Hepatocyte (in vitro differentiated cells): Measurements from ENCODE around the gene PKNOX2. TPM values are rescaled to one million over a fixed set of nuclear protein-coding genes. Genes with fewer than 3 reads are reported as not detected.

Experiments used
- DNase-seq: peaks from one replicate; pipeline ENCODE4 v3.0.0-alpha.2; 2016; ENCODE audit warnings: low spot score
- H2AFZ ChIP-seq: fragments of 200-600 bp; sonication (generic); 2 replicates; pipeline ENCODE4 v1.6.0; 2016; ENCODE audit warnings: antibody characterized with exemption, mild to moderate bottlenecking
- H3K27ac ChIP-seq: fragments of 200-600 bp; sonication (generic); 2 replicates; pipeline ENCODE4 v1.5.1; 2016; ENCODE audit warnings: mild to moderate bottlenecking
- H3K27me3 ChIP-seq: fragments of 200-600 bp; sonication (generic); 2 replicates; pipeline ENCODE4 v1.6.1; 2016
- H3K36me3 ChIP-seq: fragments of 200-600 bp; sonication (generic); replicated peaks from 2 replicates; pipeline ENCODE4 v1.5.1; 2016; ENCODE audit warnings: low read depth; ENCODE audit not compliant: insufficient read depth
- H3K4me1 ChIP-seq: fragments of 200-600 bp; sonication (generic); 2 replicates; pipeline ENCODE4 v1.5.1; 2016; ENCODE audit warnings: mild to moderate bottlenecking, moderate library complexity; ENCODE audit not compliant: insufficient read depth
- H3K4me2 ChIP-seq: fragments of 200-600 bp; sonication (generic); 2 replicates; pipeline ENCODE4 v1.6.0; 2016
- H3K4me3 ChIP-seq: fragments of 200-600 bp; sonication (generic); 2 replicates; pipeline ENCODE4 v1.5.1; 2016; ENCODE audit warnings: mild to moderate bottlenecking
- H3K79me2 ChIP-seq: fragments of 200-600 bp; sonication (generic); 2 replicates; pipeline ENCODE4 v1.6.0; 2017; ENCODE audit warnings: mild to moderate bottlenecking
- H3K9me2 ChIP-seq: fragments of 200-600 bp; sonication (generic); replicated peaks from 2 replicates; pipeline ENCODE4 v1.6.0; 2017; ENCODE audit warnings: mild to moderate bottlenecking; ENCODE audit not compliant: insufficient read depth
- H3K9me3 ChIP-seq: fragments of 200-600 bp; sonication (generic); 2 replicates; pipeline ENCODE4 v1.5.1; 2016; ENCODE audit warnings: low read depth, mild to moderate bottlenecking
- H4K20me1 ChIP-seq: fragments of 200-600 bp; sonication (generic); 2 replicates; pipeline ENCODE4 v1.6.0; 2016; ENCODE audit warnings: mild to moderate bottlenecking; ENCODE audit not compliant: insufficient read depth, poor library complexity, severe bottlenecking
- EZH2 ChIP-seq: fragments of 200-600 bp; sonication (generic); IDR thresholded peaks from 2 replicates; pipeline ENCODE4 v1.6.1; 2016; ENCODE audit warnings: antibody characterized with exemption, mild to moderate bottlenecking, borderline replicate concordance
- EZH2phosphoT487 ChIP-seq: fragments of 200-600 bp; sonication (generic); IDR thresholded peaks from one replicate; pipeline ENCODE4 v1.6.1; 2018; ENCODE audit warnings: antibody characterized with exemption, mild to moderate bottlenecking, low read depth, moderate library complexity; ENCODE audit not compliant: unreplicated experiment, severe bottlenecking
- WGBS: methylation state at CpG from one replicate; pipeline ENCODE4 v1.1.6; 2016; ENCODE audit warnings: low lambda C conversion rate; ENCODE audit errors: missing lambda C conversion rate; 5-methylcytosine and 5-hydroxymethylcytosine counted together
- polyA plus RNA-seq: library from polyadenylated mRNA; unstranded; fragments of >200 nt; fragmentation: Nextera tagmentation; extraction: Ambion mirVana; gene quantifications from 2 replicates; pipeline ENCODE4 v1.2.1, GENCODE V29; 2016
- total RNA-seq: library from RNA; depleted of rRNA; stranded (reverse); fragments of >200 nt; gene quantifications from 2 replicates; pipeline ENCODE4 v1.2.3, GENCODE V29; 2014
- TF ChIP-seq, protein P1 (sequence below): fragments of 200-600 bp; sonication (generic); IDR thresholded peaks from 2 replicates; pipeline ENCODE4 v1.5.1; 2016; ENCODE audit warnings: antibody characterized with exemption, mild to moderate bottlenecking; ENCODE audit not compliant: poor library complexity

PKNOX2 gene
- total and polyA plus RNA-seq, 2 experiments from 2014 or later = 3.0 to 3.1 TPM

DNA sequence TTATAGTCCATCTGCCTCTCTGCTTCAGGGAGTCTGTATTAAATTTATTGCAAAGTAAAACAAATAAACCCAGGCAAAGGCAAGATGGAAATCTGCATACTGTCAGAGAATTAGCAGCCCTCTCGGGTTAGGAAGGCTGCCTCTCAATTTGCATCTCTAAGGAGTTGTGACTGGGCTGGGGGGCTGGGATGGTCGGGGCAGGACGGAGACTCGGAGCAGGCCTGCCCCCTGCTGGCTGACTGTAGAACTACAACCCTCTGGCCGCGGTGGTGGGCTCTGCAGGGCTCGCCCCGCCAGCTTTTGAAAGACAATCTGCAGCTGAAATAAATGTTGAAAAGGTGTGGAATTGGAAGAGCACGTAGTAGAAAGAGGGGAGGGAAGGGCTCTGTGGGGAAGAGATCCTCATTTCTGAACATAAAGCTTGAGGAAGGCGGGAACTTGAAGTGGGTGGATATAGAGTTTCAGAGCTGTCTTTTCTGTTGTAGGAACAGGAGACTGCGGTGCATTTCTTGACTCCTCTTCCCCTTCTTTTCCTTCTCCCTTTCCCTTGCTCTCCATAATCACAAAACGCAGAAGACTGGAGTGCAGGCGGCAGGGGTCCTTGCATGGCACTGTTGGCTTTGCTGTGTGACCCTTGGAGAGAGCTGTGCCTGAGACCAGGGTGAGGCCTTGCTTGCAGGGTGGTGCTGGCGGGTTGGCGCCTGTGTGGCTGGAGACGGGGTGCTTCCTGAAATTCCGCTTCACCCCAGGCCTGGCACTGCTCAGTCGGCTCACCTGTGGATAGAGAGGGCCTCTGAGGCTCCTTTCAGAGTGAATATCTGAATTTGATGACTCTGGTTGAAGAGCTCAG, 22.6 kb upstream of the PKNOX2 start:
- Histone ChIP-seq H3K9me2 (no peaks in the 10 kb centered on the region), H3K27me3 (no peaks in the 10 kb centered on the region), H3K4me1 (peaks cover 14% of the 10 kb centered on the region), H2AFZ (no peak overlapping the region), H3K4me2 (peak overlapping the region; percentile 26), H3K4me3 (no peak overlapping the region), H3K79me2 (no peaks in the 10 kb centered on the region), H4K20me1 (no peaks in the 10 kb centered on the region), H3K27ac (no peak overlapping the region), H3K9me3 (no peaks in the 10 kb centered on the region), H3K36me3 (no peaks in the 10 kb centered on the region)
- TF ChIP-seq EZH2phosphoT487 = no peak
- TF ChIP-seq, protein P1, sequence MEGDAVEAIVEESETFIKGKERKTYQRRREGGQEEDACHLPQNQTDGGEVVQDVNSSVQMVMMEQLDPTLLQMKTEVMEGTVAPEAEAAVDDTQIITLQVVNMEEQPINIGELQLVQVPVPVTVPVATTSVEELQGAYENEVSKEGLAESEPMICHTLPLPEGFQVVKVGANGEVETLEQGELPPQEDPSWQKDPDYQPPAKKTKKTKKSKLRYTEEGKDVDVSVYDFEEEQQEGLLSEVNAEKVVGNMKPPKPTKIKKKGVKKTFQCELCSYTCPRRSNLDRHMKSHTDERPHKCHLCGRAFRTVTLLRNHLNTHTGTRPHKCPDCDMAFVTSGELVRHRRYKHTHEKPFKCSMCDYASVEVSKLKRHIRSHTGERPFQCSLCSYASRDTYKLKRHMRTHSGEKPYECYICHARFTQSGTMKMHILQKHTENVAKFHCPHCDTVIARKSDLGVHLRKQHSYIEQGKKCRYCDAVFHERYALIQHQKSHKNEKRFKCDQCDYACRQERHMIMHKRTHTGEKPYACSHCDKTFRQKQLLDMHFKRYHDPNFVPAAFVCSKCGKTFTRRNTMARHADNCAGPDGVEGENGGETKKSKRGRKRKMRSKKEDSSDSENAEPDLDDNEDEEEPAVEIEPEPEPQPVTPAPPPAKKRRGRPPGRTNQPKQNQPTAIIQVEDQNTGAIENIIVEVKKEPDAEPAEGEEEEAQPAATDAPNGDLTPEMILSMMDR = peak; percentile 99
- DNase-seq = peak; percentile 54
- 43% methylated on average over 18 of the region's 18 CpGs for WGBS

DNA sequence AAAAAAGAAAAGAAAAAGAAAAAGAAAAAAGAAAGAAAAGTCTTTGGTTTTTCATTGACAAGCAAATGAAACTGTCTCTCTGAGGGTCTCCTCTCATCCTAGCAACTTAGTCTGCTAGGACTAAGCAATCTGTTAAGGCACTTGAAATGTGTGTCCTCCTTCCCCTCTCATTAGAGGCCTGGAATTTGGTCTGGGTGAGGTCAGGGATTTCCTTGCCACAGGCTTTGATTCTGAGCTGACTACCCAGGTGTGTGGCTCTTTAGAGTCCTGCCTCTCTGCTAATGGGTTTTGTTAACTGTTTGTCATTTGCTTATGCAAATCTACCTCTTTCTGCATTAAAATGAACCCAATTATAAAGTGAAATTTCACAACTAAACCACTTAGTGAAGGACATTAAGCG, 18.3 kb upstream of the PKNOX2 start:
- no peak for DNase-seq
- H3K9me2 ChIP-seq = no peaks in the 10 kb centered on the region
- peaks cover 4% of the 10 kb centered on the region for H3K4me1 ChIP-seq
- H3K9me3 ChIP-seq = no peaks in the 10 kb centered on the region
- no peak overlapping the region for H3K27ac ChIP-seq
- no peaks in the 10 kb centered on the region for H3K27me3 ChIP-seq
- H3K4me2 ChIP-seq = no peak overlapping the region
- WGBS = 74% methylated on average over 1 of the region's 1 CpG
- no peaks in the 10 kb centered on the region for H4K20me1 ChIP-seq
- TF ChIP-seq EZH2 (no peak), EZH2phosphoT487 (no peak)
- TF ChIP-seq, protein P1 = no peak
- H3K4me3 ChIP-seq = no peak overlapping the region
- H2AFZ ChIP-seq = no peak overlapping the region
- H3K79me2 ChIP-seq = no peaks in the 10 kb centered on the region
- H3K36me3 ChIP-seq = no peaks in the 10 kb centered on the region

GRCh38 chr11:125147280-125147679, 17.3 kb upstream of the PKNOX2 start:
- H3K9me2 ChIP-seq = no peaks in the 10 kb centered on the region
- TF ChIP-seq, protein P1 = no peak
- TF ChIP-seq EZH2phosphoT487 (no peak), EZH2 (no peak)
- H2AFZ ChIP-seq = no peak overlapping the region
- no peaks in the 10 kb centered on the region for H3K79me2 ChIP-seq
- H3K27me3 ChIP-seq = no peaks in the 10 kb centered on the region
- H3K4me2 ChIP-seq = no peak overlapping the region
- no peak for DNase-seq
- no peak overlapping the region for H3K4me3 ChIP-seq
- no peaks in the 10 kb centered on the region for H3K4me1 ChIP-seq
- H3K27ac ChIP-seq = no peak overlapping the region
- 83% methylated on average over 6 of the region's 6 CpGs for WGBS
- no peaks in the 10 kb centered on the region for H3K36me3 ChIP-seq
- H4K20me1 ChIP-seq = no peaks in the 10 kb centered on the region
- H3K9me3 ChIP-seq = no peaks in the 10 kb centered on the region
